Measurements from ENCODE around the gene MCCD1. TPM values are rescaled to one million over a fixed set of nuclear protein-coding genes. Genes with fewer than 3 reads are reported as not detected.
"Not testable (repeated sequence)": the region's sequence is repeated elsewhere in the genome, so short reads cannot be mapped to it uniquely, and the experiment has no call there.

MCCD1 gene
- total RNA-seq, 1 experiment from 2014 or later, result not detected

DNA sequence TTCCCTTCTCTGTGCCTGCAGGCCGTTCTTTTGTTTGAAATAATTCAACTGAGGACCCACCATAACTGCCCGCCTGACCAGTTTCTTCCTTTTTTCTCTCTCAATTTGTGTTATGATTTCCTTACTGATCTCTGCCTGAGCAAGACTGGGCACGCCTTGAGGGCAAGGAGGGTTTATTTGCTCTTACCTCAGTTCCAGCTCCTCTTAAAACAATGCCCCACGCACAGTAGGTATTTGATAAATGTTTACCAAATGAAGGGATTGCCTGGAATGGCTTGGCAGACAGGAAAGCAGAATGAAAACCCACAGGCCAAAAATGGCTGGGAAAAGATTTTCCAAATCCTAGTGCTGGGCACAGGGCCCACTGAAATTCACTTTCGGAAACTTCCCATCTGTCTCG is 41.1 kb upstream of the MCCD1 start:
- H3K4me3 Mint-ChIP-seq; H3K79me2 ChIP-seq (ENCODE audit: insufficient read depth, low read length); H3K23ac ChIP-seq (ENCODE audit: insufficient read length, low read depth, low read length); H3K14ac ChIP-seq (ENCODE audit: insufficient read depth, low read length); H2AFZ ChIP-seq (ENCODE audit: low read length); H3K4me1 ChIP-seq (ENCODE audit: insufficient read depth, low read length); H3K4ac ChIP-seq (ENCODE audit: low read depth, low read length); H4K91ac ChIP-seq (ENCODE audit: insufficient read length, low read depth, low read length); H3K4me2 ChIP-seq (ENCODE audit: insufficient read depth, insufficient read length, low read length); H3K23me2 ChIP-seq (ENCODE audit: insufficient read length, low read depth, low read length, poor library complexity, severe bottlenecking); H3K9me3 ChIP-seq (ENCODE audit: control insufficient read depth, low read depth, low read length); H2BK5ac ChIP-seq (ENCODE audit: insufficient read length, low read length); H2AK5ac ChIP-seq (ENCODE audit: insufficient read length, low read length); H3K18ac ChIP-seq (ENCODE audit: insufficient read length, low read depth, low read length); H4K8ac ChIP-seq (replicated peaks; ENCODE audit: insufficient read length, low read depth, low read length); H3K9ac ChIP-seq (ENCODE audit: extremely low read depth, insufficient read length, low read length); H3K56ac ChIP-seq (ENCODE audit: insufficient read length, low read depth, low read length); H4K5ac ChIP-seq (ENCODE audit: insufficient read length, low read depth, low read length); H4K20me1 ChIP-seq (ENCODE audit: control insufficient read depth, insufficient read depth, insufficient read length); H2BK15ac ChIP-seq (ENCODE audit: low read depth, low read length); H3T11ph ChIP-seq (ENCODE audit: low read length); H2BK120ac ChIP-seq (ENCODE audit: low read depth, low read length, poor library complexity, severe bottlenecking); H3K27ac ChIP-seq (ENCODE audit: insufficient read length, low read depth, low read length); H3K27me3 ChIP-seq (ENCODE audit: insufficient read depth, low read length); H3K79me1 ChIP-seq (ENCODE audit: insufficient read depth, low read depth, low read length, poor library complexity, severe bottlenecking); H3K36me3 Mint-ChIP-seq (ENCODE audit: insufficient read depth in 1 of 3, low read depth in 3 of 3); H2BK20ac ChIP-seq (ENCODE audit: low read depth, low read length, poor library complexity, severe bottlenecking); H2BK12ac ChIP-seq (ENCODE audit: insufficient read length, low read depth, low read length); H3K9me3 Mint-ChIP-seq: not testable (repeated sequence)
- peaks cover 10% of the 10 kb centered on the region for H3K27me3 Mint-ChIP-seq (ENCODE audit: low read depth)
- H3K4me1 Mint-ChIP-seq, result peaks cover 24 to 27% of the 10 kb centered on the region in 2 experiments
- no CpG with 5 or more reads among the region's 6 CpGs for WGBS (ENCODE audit: extremely low coverage, insufficient read length, low lambda C conversion rate)
- H3K27ac Mint-ChIP-seq, result peak overlapping the region in 1 of 3 experiments; percentile 77; a peak in 2 of 7 replicates
- peak; percentile 19 for DNase-seq

Measured in H9 (cell line).